HepG2 (cell line): ENCODE results near the gene GCNT2. TPM values are rescaled to one million over a fixed set of nuclear protein-coding genes. Genes with fewer than 3 reads are reported as not detected.

ENCODE experiments used
- ATAC-seq: fragments of 200-7000 bp; cut with Tn5 transposase; 3 replicates; pipeline ENCODE4 v1.9.1; 2020; ENCODE audit warnings: mild to moderate bottlenecking, moderate library complexity
- BruUV-seq: library from RNA; stranded (reverse); fragments of 400-500 nt; replicated peaks from 2 replicates; lab custom pipeline; 2021; lab: Mats Ljungman, UMichigan
- CTCF ChIA-PET: fragments of 300-600 bp; formaldehyde crosslinking; extraction: SDS; loops from one replicate; lab custom pipeline; 2021; ENCODE audit warnings: low total read pairs, inconsistent platforms, low intra/inter-chr PET ratio; lab: Yijun Ruan, JAX
- POLR2A ChIA-PET: fragments of 350-600 bp; sonication (Branson Sonifier 250); formaldehyde crosslinking; loops from one replicate; lab custom pipeline; 2020; ENCODE audit warnings: antibody characterized with exemption, inconsistent platforms; lab: Yijun Ruan, JAX
- DNase-seq: peaks from one replicate; pipeline ENCODE4 v3.0.0-alpha.2; 2015; ENCODE audit warnings: low spot score
- FAIRE-seq: peaks from 3 replicates; lab custom pipeline; 2011; peaks lifted over from hg19 to GRCh38; lab: Jason Lieb, UNC
- H2AFZ ChIP-seq: one replicate; pipeline ENCODE4 v1.6.1; 2011; ENCODE audit warnings: low read length, inconsistent platforms
- H3K27ac ChIP-seq: fragments of 300-600 bp; 3 replicates; pipeline ENCODE4 v1.8.0; 2011; ENCODE audit warnings: mixed run types, mild to moderate bottlenecking, mixed read lengths, low read length, inconsistent platforms; ENCODE audit not compliant: insufficient read depth; ENCODE audit errors: extremely low read length
- H3K27me3 ChIP-seq, 2 experiments: fragments of 200-600 bp in 1 of 2; 2 replicates in 1 of 2; 3 replicates in 1 of 2; pipeline versions ENCODE4 v1.6.0 to v1.8.0; 2011; ENCODE audit warnings: low read length in 2 of 2, mild to moderate bottlenecking in 2 of 2, moderate library complexity in 2 of 2, inconsistent platforms in 1 of 2; ENCODE audit not compliant: insufficient read depth in 2 of 2, control insufficient read depth in 1 of 2
- H3K36me3 ChIP-seq, 2 experiments: fragments of 200-600 bp in 1 of 2; replicated peaks in 1 of 2; 2 replicates in 1 of 2; 3 replicates in 1 of 2; pipeline versions ENCODE4 v1.5.1 to v1.8.0; 2011; ENCODE audit warnings: low read length in 2 of 2, inconsistent platforms in 1 of 2; ENCODE audit not compliant: insufficient read depth in 2 of 2, control insufficient read depth in 1 of 2
- H3K4me1 ChIP-seq: 2 replicates; pipeline ENCODE4 v1.5.1; 2012; ENCODE audit warnings: low read length, inconsistent platforms; ENCODE audit not compliant: insufficient read depth
- H3K4me2 ChIP-seq: 2 replicates; pipeline ENCODE4 v1.6.0; 2011; ENCODE audit warnings: low read depth, low read length, inconsistent platforms
- H3K4me3 ChIP-seq, 3 experiments: fragments of 200-600 bp in 1 of 3; sonication (generic), shearing (Covaris generic) in 1 of 3; replicated peaks in 1 of 3; 2 replicates each; pipeline ENCODE4 v1.5.1; 2011 to 2016; ENCODE audit warnings: low read length in 3 of 3, inconsistent platforms in 2 of 3, low read depth in 2 of 3, mild to moderate bottlenecking in 2 of 3, control low read depth in 1 of 3, mixed read lengths in 1 of 3; ENCODE audit not compliant: insufficient read depth in 1 of 3
- H3K79me2 ChIP-seq: one replicate; pipeline ENCODE4 v1.6.1; 2011; ENCODE audit warnings: low read length, inconsistent platforms; ENCODE audit not compliant: insufficient read depth
- H3K9ac ChIP-seq: 2 replicates; pipeline ENCODE4 v1.6.0; 2011; ENCODE audit warnings: mild to moderate bottlenecking, low read depth, low read length, inconsistent platforms; ENCODE audit not compliant: insufficient read depth
- H3K9me3 ChIP-seq: 2 replicates; pipeline ENCODE4 v1.5.1; 2012; ENCODE audit warnings: mild to moderate bottlenecking, low read length
- H4K20me1 ChIP-seq: 2 replicates; pipeline ENCODE4 v1.6.0; 2011; ENCODE audit warnings: inconsistent platforms, mild to moderate bottlenecking, low read length, moderate library complexity; ENCODE audit not compliant: insufficient read depth
- ATM ChIP-seq: fragments of 450-650 bp; IDR thresholded peaks from 2 replicates; pipeline ENCODE4 v1.7.1; 2017; ENCODE audit warnings: mild to moderate bottlenecking, borderline replicate concordance
- E2F2 ChIP-seq: sonication (generic); formaldehyde crosslinking; IDR thresholded peaks from 2 replicates; pipeline ENCODE4 v1.4.0; 2020; ENCODE audit warnings: missing genetic modification reagents, borderline replicate concordance
- FOXM1 ChIP-seq: sonication (generic); formaldehyde crosslinking; IDR thresholded peaks from 2 replicates; pipeline ENCODE4 v1.5.0; 2020; ENCODE audit warnings: missing genetic modification reagents
- HMGXB3 ChIP-seq: sonication (generic); formaldehyde crosslinking; IDR thresholded peaks from 2 replicates; pipeline ENCODE4 v1.4.0; 2020; ENCODE audit warnings: missing genetic modification reagents, borderline replicate concordance
- MTF1 ChIP-seq: sonication (generic); formaldehyde crosslinking; IDR thresholded peaks from 2 replicates; pipeline ENCODE4 v1.5.0; 2020; ENCODE audit warnings: missing genetic modification reagents
- REPIN1 ChIP-seq: sonication (generic); formaldehyde crosslinking; IDR thresholded peaks from 2 replicates; pipeline ENCODE4 v1.8.0; 2022; ENCODE audit warnings: missing genetic modification reagents, low read depth, mild to moderate bottlenecking, borderline replicate concordance
- SAFB2 ChIP-seq: sonication (generic); formaldehyde crosslinking; IDR thresholded peaks from 2 replicates; pipeline ENCODE4 v1.5.1; 2020; ENCODE audit warnings: missing genetic modification reagents, low read depth, mild to moderate bottlenecking, borderline replicate concordance
- TBX2 ChIP-seq: sonication (generic); formaldehyde crosslinking; IDR thresholded peaks from 2 replicates; pipeline ENCODE4 v1.5.0; 2020; ENCODE audit warnings: missing genetic modification reagents, mild to moderate bottlenecking, borderline replicate concordance
- XBP1 ChIP-seq: sonication (generic); formaldehyde crosslinking; IDR thresholded peaks from 2 replicates; pipeline ENCODE4 v1.5.0; 2020; ENCODE audit warnings: missing genetic modification reagents
- ZNF776 ChIP-seq: sonication (generic); formaldehyde crosslinking; IDR thresholded peaks from 2 replicates; pipeline ENCODE4 v1.4.0; 2020; ENCODE audit warnings: mild to moderate bottlenecking, missing genetic modification reagents
- ZSCAN21 ChIP-seq: sonication (generic); formaldehyde crosslinking; IDR thresholded peaks from 2 replicates; pipeline ENCODE4 v1.8.0; 2022; ENCODE audit warnings: mild to moderate bottlenecking, missing genetic modification reagents, moderate library complexity, borderline replicate concordance
- WGBS: methylation state at CpG from one replicate; pipeline ENCODE4 v1.1.6; 2017; ENCODE audit warnings: low lambda C conversion rate; 5-methylcytosine and 5-hydroxymethylcytosine counted together
- in situ Hi-C: cut with HindIII; loops from 2 replicates; pipeline ENCODE4 v1.10.0; 2017; ENCODE audit warnings: low pct_unique_long_range_greater_than_20kb; ENCODE audit not compliant: extremely low pct_ligation_motif_present
- intact Hi-C: fragments of 100-400 bp; cut with micrococcal nuclease; formaldehyde crosslinking; loops from one replicate; pipeline ENCODE4 v1.10.0; 2022; ENCODE audit not compliant: unreplicated experiment
- polyA plus RNA-seq, 8 experiments: library from polyadenylated mRNA; depleted of rRNA in 3 of 8; stranded (reverse) in 7 of 8; unstranded in 1 of 8; fragments of >200 nt; fragmentation: Illumina TruSeq in 4 of 8; extraction: Trizol in 4 of 8; gene quantifications; 2 replicates each; pipeline versions ENCODE4 v1.2.1 to v1.2.3, GENCODE V29; 2011 to 2016; ENCODE audit warnings: low read depth in 4 of 8, missing spikeins in 1 of 8, mixed read lengths in 1 of 8; ENCODE audit not compliant: insufficient read depth in 1 of 8
- total RNA-seq, 5 experiments: library from RNA; depleted of rRNA; stranded (reverse); fragments of >200 nt; fragmentation: Illumina TruSeq; extraction: Trizol; gene quantifications; 2 replicates each; pipeline ENCODE4 v1.2.3, GENCODE V29; 2016; ENCODE audit warnings: low read depth in 1 of 5

The GCNT2 gene
- total and polyA plus RNA-seq, 2 of the 13 experiments (the other 11 are each of a cell fraction or from before 2014, with no cell fraction given): 11.8 to 31.9 TPM

GRCh38 chr6:10540073-10540746 lies 19.1 kb downstream of the GCNT2 start:
- 95% methylated on average over 4 of the region's 4 CpGs for WGBS
- Histone ChIP-seq H2AFZ (no peak overlapping the region), H3K9ac (no peak overlapping the region), H3K79me2 (peaks cover 15% of the 10 kb centered on the region), H3K36me3 (peaks cover 0 to 4% of the 10 kb centered on the region in 2 experiments; a peak in 1 of 5 replicates), H3K27ac (no peak overlapping the region), H3K4me3 (no peak overlapping the region), H3K4me2 (no peak overlapping the region), H3K4me1 (peaks cover 3% of the 10 kb centered on the region), H4K20me1 (no peaks in the 10 kb centered on the region; the same call in none of the 2 replicates), H3K9me3 (no peaks in the 10 kb centered on the region), H3K27me3 (no peaks in the 10 kb centered on the region)
- ChIA-PET POLR2A (no interaction called here), CTCF (no interaction called here)
- intact Hi-C loops: no loop called here
- DNase-seq: no peak
- in situ Hi-C loops: no loop called here
- BruUV-seq: no TSS peak
- TF ChIP-seq ATM (no peak), FOXM1 (no peak)
- no peak for FAIRE-seq
- ATAC-seq: no peak; the same call in 2 of the 3 replicates

GRCh38 chr6:10541591-10541990 lies 20.4 kb downstream of the GCNT2 start:
- Histone ChIP-seq H3K27me3 (no peaks in the 10 kb centered on the region), H2AFZ (no peak overlapping the region), H3K4me1 (peaks cover 12% of the 10 kb centered on the region), H3K36me3 (peaks cover 0 to 4% of the 10 kb centered on the region in 2 experiments; a peak in 1 of 5 replicates), H3K9ac (no peak overlapping the region), H3K4me3 (no peak overlapping the region), H4K20me1 (no peaks in the 10 kb centered on the region; the same call in 1 of the 2 replicates), H3K79me2 (peaks cover 12% of the 10 kb centered on the region), H3K9me3 (no peaks in the 10 kb centered on the region), H3K4me2 (no peak overlapping the region), H3K27ac (no peak overlapping the region)
- ATAC-seq (no peak), FAIRE-seq (no peak), DNase-seq (no peak)
- WGBS: 90% methylated on average over 1 of the region's 1 CpG
- ChIA-PET CTCF (no interaction called here), POLR2A (no interaction called here)
- BruUV-seq: no TSS peak
- in situ Hi-C loops: no loop called here
- intact Hi-C loops: no loop called here
- TF ChIP-seq ZNF776 (CRISPR knock-in tag): no peak
- no peak for TF ChIP-seq REPIN1
- no peak for TF ChIP-seq XBP1 (CRISPR knock-in tag)
- TF ChIP-seq SAFB2: no peak
- TF ChIP-seq ZSCAN21 (CRISPR knock-in tag): no peak
- no peak for TF ChIP-seq TBX2 (CRISPR knock-in tag)
- no peak for TF ChIP-seq E2F2 (CRISPR knock-in tag)
- TF ChIP-seq MTF1 (CRISPR knock-in tag): no peak
- no peak for TF ChIP-seq HMGXB3 (CRISPR knock-in tag)
